Thoracic aorta endothelial cell (primary cell): Measurements from ENCODE around the gene ZNF66. TPM values are rescaled to one million over a fixed set of nuclear protein-coding genes. Genes with fewer than 3 reads are reported as not detected.

Experiments
- total RNA-seq: library from RNA; depleted of rRNA; stranded (reverse); fragments of >200 nt; gene quantifications from 2 replicates; pipeline ENCODE4 v1.2.3, GENCODE V29; 2012

The ZNF66 gene
- 6.0 and 6.4 TPM in 2 replicates for total RNA-seq

GRCh38 chr19:20776083-20777076 lies at the start of gene ZNF66:
ZNF66 (plus strand) TSS chr19:20776304; CDS start chr19:20776448, 144 bp downstream.

Other genes starting within 250 kb of the ZNF66 start
- 9.6 and 12.6 TPM in 2 replicates for gene ZNF737, start 210.5 kb upstream of the ZNF66 start, total RNA-seq
- 13.5 and 14.2 TPM in 2 replicates for gene ZNF626, start 114.7 kb upstream of the ZNF66 start, total RNA-seq
- 9.1 and 10.1 TPM in 2 replicates for gene ZNF85, start 146.9 kb downstream of the ZNF66 start, total RNA-seq
- gene ZNF430, start 244.4 kb downstream of the ZNF66 start, total RNA-seq = 12.9 and 14.4 TPM in 2 replicates